ENCODE measurements around the gene ANTKMT. TPM values are rescaled to one million over a fixed set of nuclear protein-coding genes. Genes with fewer than 3 reads are reported as not detected.

The ANTKMT gene
- total RNA-seq, 4 donors from 2014 or later, result 23.5 to 46.2 (median 31.0) TPM

- WGBS, 2 donors (ENCODE audit: low coverage in 1 of 2), result 32% methylated on average over 5 of the region's 50 CpGs; no CpG with 5 or more reads in 1 of the 2 donors
Observed at GRCh38 chr16:704552-705380, 16.2 kb upstream of the ANTKMT start.

GRCh38 chr16:705431-706188 is 15.3 kb upstream of the ANTKMT start, which contains the start of gene FBXL16:
Gene FBXL16, minus strand, starts transcription at chr16:705801. Its CDS starts 8,396 bp downstream, at chr16:697405.
- peaks cover 0 to 39% (median 10%) of the 10 kb centered on the region in 3 donors for H3K4me1 ChIP-seq
- peaks cover 100% of the 10 kb centered on the region for H3K27me3 ChIP-seq
- no CpG with 5 or more reads among the region's 115 CpGs for WGBS, 2 donors (ENCODE audit: low coverage in 1 of 2)
- H3K4me3 ChIP-seq, result peak within 1 kb of the TSS in 1 of 2 donors; percentile 28
- no peak for TF ChIP-seq POLR2A (IDR thresholded peaks at IDR 0.05)
- no peak for TF ChIP-seq EP300 (IDR thresholded peaks at IDR 0.05)
- TF ChIP-seq CTCF (IDR thresholded peaks at IDR 0.05), result no peak
- no peak for TF ChIP-seq POLR2AphosphoS5 (IDR thresholded peaks at IDR 0.05)
- no peak for ATAC-seq
- H3K9me3 ChIP-seq, result no peaks in the 10 kb centered on the region
- H3K27ac ChIP-seq, result no peak within 1 kb of the TSS
- H3K36me3 ChIP-seq, result no peaks in the 10 kb centered on the region

More at GRCh38 chr16:704552-705380, 16.2 kb upstream of the ANTKMT start:
- H3K4me3 ChIP-seq, result peak overlapping the region in 1 of 2 donors; percentile 28
- H3K27me3 ChIP-seq, result peaks cover 100% of the 10 kb centered on the region
- H3K4me1 ChIP-seq, result peaks cover 0 to 37% (median 9%) of the 10 kb centered on the region in 3 donors
- no peak for TF ChIP-seq POLR2A (IDR thresholded peaks at IDR 0.05)
- no peak for TF ChIP-seq CTCF (IDR thresholded peaks at IDR 0.05)
- no peak for TF ChIP-seq EP300 (IDR thresholded peaks at IDR 0.05)
- no peak for TF ChIP-seq POLR2AphosphoS5 (IDR thresholded peaks at IDR 0.05)
- ATAC-seq, result no peak
- H3K27ac ChIP-seq, result no peak overlapping the region
- no peaks in the 10 kb centered on the region for H3K36me3 ChIP-seq
- H3K9me3 ChIP-seq, result no peaks in the 10 kb centered on the region

- no peaks in the 10 kb centered on the region for H3K36me3 ChIP-seq
- H3K4me1 ChIP-seq, result peaks cover 0 to 38% (median 7%) of the 10 kb centered on the region in 3 donors
- ATAC-seq, result no peak
- H3K9me3 ChIP-seq, result no peaks in the 10 kb centered on the region
- peaks cover 100% of the 10 kb centered on the region for H3K27me3 ChIP-seq
- WGBS, 2 donors (ENCODE audit: low coverage in 1 of 2), result 3 to 9% methylated on average over 6 of the region's 49 CpGs
- no peak for TF ChIP-seq POLR2A (IDR thresholded peaks at IDR 0.05)
- TF ChIP-seq CTCF (IDR thresholded peaks at IDR 0.05), result no peak
- no peak for TF ChIP-seq EP300 (IDR thresholded peaks at IDR 0.05)
- TF ChIP-seq POLR2AphosphoS5 (IDR thresholded peaks at IDR 0.05), result no peak
- H3K27ac ChIP-seq, result no peak overlapping the region
- H3K4me3 ChIP-seq, result peak overlapping the region in 1 of 2 donors; percentile 16
Observed at GRCh38 chr16:706189-707061, 14.5 kb upstream of the ANTKMT start.

- H3K4me1 ChIP-seq, result peaks cover 0 to 44% (median 7%) of the 10 kb centered on the region in 3 donors
- ATAC-seq, result no peak
- no peak for TF ChIP-seq POLR2AphosphoS5 (IDR thresholded peaks at IDR 0.05)
- no peak for TF ChIP-seq EP300 (IDR thresholded peaks at IDR 0.05)
- TF ChIP-seq CTCF (IDR thresholded peaks at IDR 0.05), result no peak
- TF ChIP-seq POLR2A (IDR thresholded peaks at IDR 0.05), result no peak
- H3K27me3 ChIP-seq, result peaks cover 100% of the 10 kb centered on the region
- no CpG with 5 or more reads among the region's 14 CpGs for WGBS, 2 donors (ENCODE audit: low coverage in 1 of 2)
- no peak overlapping the region for H3K27ac ChIP-seq
- no peak overlapping the region for H3K4me3 ChIP-seq
- H3K9me3 ChIP-seq, result no peaks in the 10 kb centered on the region
- H3K36me3 ChIP-seq, result no peaks in the 10 kb centered on the region
Observed at GRCh38 chr16:707062-707538, 13.8 kb upstream of the ANTKMT start.

Data from gastroesophageal sphincter (tissue), 4 donors.